SH-SY5Y (cell line): Measurements from ENCODE around the gene ZDHHC11.

Source experiments
- GATA2 ChIP-seq: IDR thresholded peaks from 2 replicates; pipeline ENCODE4 v1.6.1; 2011; ENCODE audit warnings: mild to moderate bottlenecking, low read depth, low read length
- GATA3 ChIP-seq: IDR thresholded peaks from 2 replicates; pipeline ENCODE4 v1.6.1; 2011; ENCODE audit warnings: low read depth, mild to moderate bottlenecking, low read length, moderate library complexity

ZDHHC11 gene

DNA sequence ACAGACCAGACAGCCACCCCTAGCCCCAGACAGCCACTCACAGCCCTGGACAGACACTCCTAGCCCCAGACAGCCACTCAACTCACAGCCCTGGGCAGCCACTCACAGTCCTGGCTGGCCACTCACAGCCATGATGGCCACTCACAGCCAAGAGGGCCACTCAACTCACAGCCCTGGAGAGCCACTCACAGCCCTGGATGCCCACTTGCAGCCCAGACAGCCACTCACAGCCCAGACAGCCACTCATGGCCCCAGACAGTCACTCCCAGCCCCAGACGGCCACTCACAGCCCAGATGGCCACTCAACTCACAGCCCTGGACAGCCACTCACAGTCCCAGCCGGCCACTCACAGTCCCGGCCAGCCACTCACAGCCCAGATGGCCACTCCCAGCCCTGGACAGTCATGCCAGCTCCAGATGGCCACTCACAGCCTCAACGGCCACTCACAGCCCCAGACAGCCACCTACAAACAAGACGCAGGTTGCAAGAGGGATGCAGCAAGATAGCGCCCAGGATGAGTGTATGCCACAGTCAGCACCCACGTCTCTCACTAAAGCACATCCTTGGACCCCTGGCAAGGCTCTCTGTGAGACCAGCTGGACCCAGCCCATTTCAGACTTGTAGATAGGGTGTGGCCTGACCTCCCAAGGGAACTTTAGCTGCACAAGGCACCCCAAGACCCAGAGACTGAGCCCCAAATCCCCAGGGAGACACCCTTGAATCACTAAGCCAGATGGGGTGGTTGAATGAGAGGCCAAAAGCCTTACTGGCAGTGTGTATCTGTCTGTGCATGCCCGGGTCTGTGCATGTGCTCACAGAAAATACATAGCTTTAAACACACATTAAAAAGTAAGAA is 88.7 kb downstream of the ZDHHC11 start:
- TF ChIP-seq GATA2 (no peak), GATA3 (no peak)

DNA sequence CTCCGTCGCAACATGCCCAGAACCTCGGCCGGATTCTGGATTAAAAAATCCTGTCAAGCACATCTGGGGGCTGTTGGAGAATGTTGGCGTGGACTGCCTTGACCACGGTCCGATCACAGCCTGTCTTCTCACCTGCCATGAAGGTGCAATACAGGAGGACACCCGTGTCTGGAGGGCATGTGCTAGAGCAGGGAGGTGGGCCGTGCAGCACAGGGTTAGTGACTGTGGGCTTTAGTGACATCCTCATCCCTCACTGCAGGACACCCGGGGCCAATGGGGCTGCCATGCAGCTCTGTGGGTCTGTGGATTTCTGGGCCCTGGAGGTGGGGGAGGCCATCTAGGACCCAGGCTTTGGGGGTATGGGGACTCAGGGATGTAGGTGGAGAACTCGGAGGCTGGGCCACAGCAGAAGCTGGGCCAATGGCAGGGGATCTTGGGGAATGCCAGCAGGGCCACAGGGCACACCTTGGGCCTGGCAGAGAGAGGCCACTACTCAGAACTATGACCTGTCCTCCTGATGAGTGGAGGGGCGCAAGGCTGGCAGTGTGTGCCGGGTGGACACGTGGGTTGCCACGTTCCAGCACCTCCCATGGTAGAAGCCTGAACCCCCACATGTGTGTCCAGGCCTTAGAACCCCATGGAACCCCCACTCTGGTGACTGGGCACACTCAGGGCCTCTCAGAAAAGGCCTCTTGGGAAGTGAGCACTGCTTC is 89.6 kb downstream of the ZDHHC11 start:
- TF ChIP-seq GATA3 (no peak), GATA2 (no peak)

DNA sequence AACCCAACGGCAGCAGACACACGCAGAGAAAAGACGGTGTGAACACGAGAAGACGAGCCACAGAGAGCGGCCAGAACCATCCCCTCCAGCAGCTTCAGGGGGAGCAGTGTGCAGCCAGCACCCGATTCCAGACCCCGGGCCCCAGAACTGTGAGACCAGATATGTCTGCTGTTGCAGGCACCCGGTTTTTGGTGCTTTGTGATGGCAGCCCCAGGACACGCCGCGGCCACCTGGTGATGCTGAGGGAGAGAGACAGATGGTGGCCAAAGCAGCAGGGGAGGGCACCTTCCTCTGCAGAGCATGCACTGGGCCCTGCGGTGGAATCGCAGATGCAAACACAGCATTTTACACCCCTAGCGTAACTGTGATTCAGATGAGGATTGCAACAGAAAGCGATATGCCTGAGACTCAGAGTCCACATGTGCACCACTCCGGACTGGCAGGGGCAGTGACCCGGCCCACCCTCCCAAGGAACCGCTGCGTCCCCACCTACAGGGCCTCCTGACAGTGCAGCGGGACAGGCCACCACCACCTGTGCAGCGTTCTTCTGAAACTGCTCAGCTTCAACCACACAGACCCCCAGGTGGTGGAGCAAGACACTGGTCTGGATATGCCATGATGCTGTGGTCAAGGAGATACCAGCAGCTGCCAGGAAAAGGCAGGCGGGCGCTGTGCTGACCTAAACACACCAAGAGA is 90.3 kb downstream of the ZDHHC11 start:
- TF ChIP-seq GATA2 (no peak), GATA3 (no peak)

DNA sequence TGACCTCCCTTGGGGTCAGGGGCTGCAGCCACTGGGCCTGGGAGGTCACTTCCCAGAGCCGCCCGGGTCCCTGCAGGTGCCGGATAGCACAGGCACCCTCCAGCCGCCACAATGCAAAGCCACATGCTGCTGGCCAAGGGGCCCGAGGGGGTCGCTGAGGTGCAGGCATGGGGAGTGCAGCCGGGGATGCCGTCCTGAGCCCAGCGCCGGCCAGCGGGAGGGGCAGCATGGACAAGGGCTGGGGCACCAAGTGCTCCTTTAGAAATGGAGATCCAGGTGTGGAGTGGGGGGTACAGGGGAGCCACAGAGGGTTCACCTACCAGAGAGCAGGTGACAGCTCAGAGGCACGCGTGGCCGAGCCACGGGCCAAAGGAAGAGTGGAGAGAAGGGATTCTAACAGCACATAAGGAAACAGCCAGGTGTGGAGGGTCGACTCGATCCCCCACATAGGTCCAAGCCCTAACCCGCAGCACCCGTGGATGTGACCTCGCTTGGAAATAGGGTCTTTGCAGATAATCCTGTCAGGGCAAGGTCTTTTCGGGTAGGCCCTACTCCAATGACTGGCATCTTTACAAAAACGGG is 90.9 kb downstream of the ZDHHC11 start:
- TF ChIP-seq GATA3 (no peak), GATA2 (no peak)

DNA sequence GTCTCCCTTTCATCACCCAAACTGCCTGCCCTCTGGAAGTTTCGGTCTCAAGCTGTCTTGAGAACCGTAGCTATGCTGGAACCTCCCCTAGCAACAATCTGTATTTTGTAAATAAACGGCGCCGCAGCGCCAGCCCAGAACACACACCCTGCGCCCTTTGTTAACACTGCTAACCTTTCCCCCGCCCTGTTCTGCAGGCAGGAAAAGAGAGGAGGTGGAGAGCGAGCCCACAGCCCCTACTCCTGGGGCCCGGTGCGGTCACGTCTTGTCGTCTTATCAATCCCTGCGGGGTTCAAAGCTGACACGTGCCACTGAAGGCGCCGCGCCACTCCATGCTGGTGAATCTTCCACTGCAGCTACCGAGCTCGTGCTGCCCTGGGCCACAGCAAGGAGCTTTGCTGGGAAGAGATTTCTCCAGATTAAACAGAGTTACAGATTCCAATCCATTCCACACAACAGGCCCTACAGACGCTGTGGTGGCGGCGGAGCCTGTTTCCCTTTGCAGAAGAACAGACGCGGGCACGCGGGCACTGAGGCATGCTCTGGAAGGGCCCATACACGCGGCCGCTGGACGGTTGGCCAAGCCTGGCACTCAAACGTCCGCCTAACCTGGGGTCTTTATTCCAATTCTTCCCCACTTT is 91.6 kb downstream of the ZDHHC11 start:
- no peak for TF ChIP-seq GATA3
- TF ChIP-seq GATA2: no peak

DNA sequence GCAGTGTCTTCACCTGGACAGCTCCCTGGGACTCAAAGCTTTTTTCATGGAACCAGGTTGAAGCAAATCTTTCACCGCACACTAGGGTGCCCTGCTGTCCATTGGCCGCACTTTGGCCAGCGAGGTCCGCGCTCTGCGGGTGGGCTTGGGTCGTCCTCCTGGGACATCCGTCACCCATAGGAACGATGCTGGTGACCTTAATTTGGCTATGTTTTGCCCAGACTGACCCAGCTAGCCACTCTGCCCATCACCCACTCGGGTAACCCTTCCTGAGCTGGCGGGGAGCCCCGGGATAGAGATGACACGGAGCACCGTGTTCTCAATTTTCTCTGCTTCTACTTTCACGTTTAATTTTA is 92.1 kb downstream of the ZDHHC11 start:
- TF ChIP-seq GATA2 (no peak), GATA3 (no peak)

DNA sequence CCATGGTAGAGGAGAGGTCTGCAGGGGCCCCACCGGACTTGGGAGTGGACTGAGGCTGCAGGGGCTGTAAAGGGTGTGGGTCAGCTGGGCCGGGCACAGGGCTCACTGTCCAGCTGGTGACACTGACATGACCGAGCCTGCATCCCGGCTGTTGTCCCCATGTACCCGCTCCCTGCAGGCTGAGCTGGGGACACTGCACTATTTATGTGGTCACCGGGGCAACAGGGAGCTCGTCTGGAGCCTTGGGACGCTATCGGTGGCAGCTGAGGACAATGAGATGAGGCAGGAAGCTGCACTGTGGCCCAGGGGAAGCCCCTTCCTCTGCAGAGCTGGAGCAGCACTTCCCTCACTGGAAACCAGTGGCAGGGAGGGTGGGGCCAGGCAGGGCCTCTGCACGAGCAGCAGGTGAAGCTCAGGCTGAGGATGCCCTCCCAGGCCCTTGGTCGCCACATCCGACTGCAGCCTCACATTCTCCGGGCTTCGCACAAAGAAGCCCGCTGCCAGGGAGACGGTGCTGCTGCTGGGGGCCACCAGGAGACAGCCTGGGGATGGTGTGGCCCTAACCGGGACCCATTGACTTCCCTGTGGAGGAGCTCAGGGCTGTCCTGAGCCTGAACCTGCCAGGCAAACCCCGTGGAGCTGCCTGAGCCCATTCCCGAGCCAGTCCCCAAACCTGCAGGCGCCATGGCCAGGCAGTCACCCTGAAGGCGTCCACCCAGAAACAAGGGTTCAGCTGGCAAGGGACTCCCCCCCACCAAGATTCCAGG is 92.7 kb downstream of the ZDHHC11 start:
- TF ChIP-seq GATA3 (no peak), GATA2 (no peak)

DNA sequence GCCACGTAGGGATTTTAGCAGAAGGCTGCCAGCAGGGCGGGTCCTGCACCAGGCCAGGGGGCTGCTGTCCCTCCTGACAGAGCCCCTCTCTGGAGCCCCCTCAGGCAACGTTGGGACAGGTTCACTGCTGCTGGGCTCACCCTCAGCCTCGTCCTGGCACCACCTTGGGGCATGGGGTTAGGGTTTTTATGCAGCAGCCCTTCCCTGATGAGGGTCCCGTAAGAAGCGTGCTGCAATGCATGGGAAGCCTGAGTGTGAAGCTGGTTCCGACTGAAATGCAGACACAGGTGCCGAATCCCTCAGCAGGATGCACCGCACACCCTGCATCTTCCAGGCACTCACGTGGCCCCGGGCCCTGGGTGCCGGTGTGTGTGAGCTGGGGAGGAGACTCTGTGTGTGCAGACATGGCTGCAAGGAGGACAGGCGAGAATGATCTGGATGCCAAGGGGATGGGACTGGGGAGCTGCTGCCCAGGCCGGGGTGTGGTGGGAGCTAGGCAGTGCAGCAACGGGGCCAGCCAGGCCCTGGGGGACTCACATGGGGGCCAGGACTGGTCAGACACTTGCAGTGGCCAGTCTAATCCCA is 93.3 kb downstream of the ZDHHC11 start:
- TF ChIP-seq GATA2 (no peak), GATA3 (no peak)

DNA sequence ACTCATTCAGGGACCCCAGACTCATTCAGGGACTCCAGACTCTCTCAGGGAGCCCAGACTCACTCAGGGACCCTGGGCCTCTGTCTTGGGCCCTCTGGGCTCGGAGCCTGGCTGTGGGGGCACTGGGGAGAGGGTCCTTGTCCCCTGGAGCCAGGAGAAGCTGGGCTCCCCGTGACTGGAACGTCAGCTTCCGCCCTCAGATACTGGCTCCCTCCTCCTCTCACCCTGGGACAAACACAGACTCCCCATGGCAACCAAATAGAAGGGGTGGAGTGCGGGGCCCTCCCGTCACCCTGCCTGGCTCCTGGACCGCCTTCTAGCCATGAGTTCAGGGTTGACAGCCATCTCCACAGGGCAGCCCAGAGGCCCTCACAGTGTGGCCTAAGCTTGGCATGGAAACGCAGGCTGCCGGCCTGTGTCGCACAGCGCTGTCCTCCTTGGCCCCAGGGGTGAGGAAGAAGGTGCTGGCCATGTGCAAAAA is 93.9 kb downstream of the ZDHHC11 start:
- TF ChIP-seq GATA2: no peak
- no peak for TF ChIP-seq GATA3

DNA sequence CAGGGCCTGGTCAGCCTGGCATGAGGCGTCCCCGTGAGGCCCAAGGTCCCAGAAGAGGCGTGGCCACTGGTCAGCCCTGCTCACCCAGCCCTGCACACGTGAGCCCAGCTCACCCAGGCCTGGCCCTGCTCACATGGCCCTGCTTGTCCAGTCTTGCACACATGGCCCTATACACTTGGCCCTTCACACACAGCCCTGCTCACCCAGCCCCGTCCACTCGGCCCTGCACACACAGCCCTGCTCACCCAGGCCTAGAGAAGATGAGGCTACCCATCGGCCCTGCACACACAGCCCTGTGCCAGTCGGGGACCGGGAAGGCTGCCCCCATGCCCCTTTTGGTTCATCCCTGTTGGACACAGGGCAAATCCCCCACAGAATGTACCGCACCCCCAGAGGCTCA is 94.6 kb downstream of the ZDHHC11 start:
- TF ChIP-seq GATA3 (no peak), GATA2 (no peak)

DNA sequence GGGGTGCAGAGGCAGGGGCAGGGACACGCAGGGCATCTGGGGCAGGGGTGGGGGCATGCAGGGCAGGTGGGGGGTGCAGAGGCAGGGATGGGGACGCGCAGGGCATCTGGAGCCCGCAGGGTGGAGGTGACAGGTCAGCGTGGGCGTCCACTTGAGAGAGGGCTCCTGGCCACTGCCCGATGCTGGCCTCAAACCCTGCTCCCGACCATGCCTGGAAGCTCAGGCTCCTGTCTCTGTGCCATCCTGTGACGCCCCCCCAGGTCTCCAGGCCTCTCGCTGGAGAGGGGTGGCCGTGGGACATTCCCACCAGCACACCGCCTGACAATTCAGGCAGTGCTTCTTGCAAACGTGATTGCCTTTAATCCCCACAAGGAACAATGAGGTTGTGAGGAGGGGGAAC is 99.3 kb downstream of the ZDHHC11 start:
- no peak for TF ChIP-seq GATA2

DNA sequence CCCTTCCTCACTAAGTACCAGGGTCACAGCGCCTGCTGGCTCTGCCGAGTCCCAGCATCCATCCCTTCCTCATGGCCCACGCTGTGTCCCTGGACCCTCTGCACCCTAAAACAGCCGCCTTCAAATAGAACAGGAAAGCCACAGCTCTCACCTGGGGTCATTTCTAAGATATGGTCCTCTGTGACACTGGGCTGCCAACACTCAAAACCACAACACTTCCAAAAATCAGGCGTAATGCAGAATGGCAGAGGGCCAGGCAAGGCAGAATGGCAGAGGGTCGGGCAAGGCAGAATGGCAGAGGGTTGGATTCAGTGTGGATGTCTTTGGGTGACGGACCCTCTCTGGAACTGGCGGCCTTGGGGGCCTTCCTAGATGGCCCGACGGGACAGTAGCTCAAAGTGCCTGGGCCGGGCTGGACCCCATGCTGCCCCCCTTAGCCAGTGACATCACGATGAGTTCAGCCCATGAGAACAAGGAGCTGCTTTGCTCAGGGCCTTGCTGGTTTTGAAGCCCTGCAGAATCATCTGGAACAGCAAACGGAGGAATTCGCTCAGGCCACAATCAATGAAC is 101.6 kb downstream of the ZDHHC11 start:
- no peak for TF ChIP-seq GATA2
- TF ChIP-seq GATA3: no peak
